T-helper 2 cell treated with Interferon-gamma antibody and Interleukin-4, amounts not matched to agents 5 μg/mL and 100 μg/mL, for 36 hours (primary cell): Measurements from ENCODE around the gene OR7E24.
A peak's percentile ranks its signal among the peaks of the same experiment; 100 is the strongest.
"Not testable (repeated sequence)": the region's sequence is repeated elsewhere in the genome, so short reads cannot be mapped to it uniquely, and the experiment has no call there.

Experiments used
- DNase-seq: peaks from one replicate; pipeline ENCODE4 v3.0.0; 2021; ENCODE audit warnings: low spot score
- H3K27ac Mint-ChIP-seq: one replicate; pipeline ENCODE4 v1.8.0; 2021; ENCODE audit warnings: mild to moderate bottlenecking, mixed read lengths
- H3K27me3 Mint-ChIP-seq: one replicate; pipeline ENCODE4 v1.8.0; 2021; ENCODE audit warnings: low read depth, mixed read lengths
- H3K36me3 Mint-ChIP-seq: one replicate; pipeline ENCODE4 v1.8.0; 2021; ENCODE audit warnings: low read depth, mixed read lengths
- H3K4me1 Mint-ChIP-seq: one replicate; pipeline ENCODE4 v1.8.0; 2021; ENCODE audit warnings: low read depth, mixed read lengths
- H3K4me3 Mint-ChIP-seq: one replicate; pipeline ENCODE4 v1.8.0; 2022; ENCODE audit warnings: mild to moderate bottlenecking, moderate library complexity, mixed read lengths
- H3K9me3 Mint-ChIP-seq: one replicate; pipeline ENCODE4 v1.8.0; 2021; ENCODE audit warnings: mixed read lengths

The OR7E24 gene

DNA sequence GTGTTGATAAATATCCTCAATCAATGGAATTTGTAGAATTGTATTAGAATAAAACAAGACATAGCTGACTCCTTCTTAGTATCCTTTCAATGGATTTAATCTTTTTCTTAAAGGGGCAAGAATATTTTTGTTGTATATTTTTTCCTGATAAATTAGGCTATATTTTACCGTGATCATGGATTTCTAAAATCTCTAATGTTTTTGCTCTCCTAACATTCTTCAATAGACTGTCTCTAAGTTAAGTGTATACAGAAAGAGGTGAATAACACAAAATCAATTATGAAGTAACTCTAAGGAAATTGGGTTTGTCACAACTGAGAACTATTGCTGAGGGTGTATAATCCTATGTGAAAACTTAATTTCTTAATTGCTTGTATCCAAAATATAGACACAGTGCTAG, at the start of gene OR7E24:
OR7E24 (plus strand) TSS at position 301 of the 400 bp plus-strand sequence. CDS start 114 bp downstream, outside the sequence.
- Mint-ChIP-seq H3K9me3 (peaks cover 45% of the 10 kb centered on the region), H3K36me3 (no peaks in the 10 kb centered on the region), H3K27me3 (no peaks in the 10 kb centered on the region), H3K4me1 (no peaks in the 10 kb centered on the region), H3K27ac (no peak within 1 kb of the TSS), H3K4me3 (no peak within 1 kb of the TSS)
- DNase-seq, result no peak

- no peaks in the 10 kb centered on the region for H3K9me3 Mint-ChIP-seq
- H3K27ac Mint-ChIP-seq, result no peak overlapping the region
- no peaks in the 10 kb centered on the region for H3K27me3 Mint-ChIP-seq
- DNase-seq, result peak; percentile 44
- no peaks in the 10 kb centered on the region for H3K36me3 Mint-ChIP-seq
- peaks cover 5% of the 10 kb centered on the region for H3K4me1 Mint-ChIP-seq
- peak overlapping the region; percentile 62 for H3K4me3 Mint-ChIP-seq
Measured at GRCh38 chr19:9205501-9206113, 45.1 kb upstream of the OR7E24 start.

GRCh38 chr19:9219489-9219888, 31.2 kb upstream of the OR7E24 start, which contains the start of gene OR7D4:
TSS of gene OR7D4 (minus strand) at chr19:9219589. CDS start at chr19:9214837, 4,752 bp downstream.
- H3K4me3 Mint-ChIP-seq, result no peak within 1 kb of the TSS
- no peaks in the 10 kb centered on the region for H3K36me3 Mint-ChIP-seq
- H3K9me3 Mint-ChIP-seq, result peaks cover 50% of the 10 kb centered on the region
- H3K4me1 Mint-ChIP-seq, result no peaks in the 10 kb centered on the region
- no peaks in the 10 kb centered on the region for H3K27me3 Mint-ChIP-seq
- no peak within 1 kb of the TSS for H3K27ac Mint-ChIP-seq
- no peak for DNase-seq

DNA sequence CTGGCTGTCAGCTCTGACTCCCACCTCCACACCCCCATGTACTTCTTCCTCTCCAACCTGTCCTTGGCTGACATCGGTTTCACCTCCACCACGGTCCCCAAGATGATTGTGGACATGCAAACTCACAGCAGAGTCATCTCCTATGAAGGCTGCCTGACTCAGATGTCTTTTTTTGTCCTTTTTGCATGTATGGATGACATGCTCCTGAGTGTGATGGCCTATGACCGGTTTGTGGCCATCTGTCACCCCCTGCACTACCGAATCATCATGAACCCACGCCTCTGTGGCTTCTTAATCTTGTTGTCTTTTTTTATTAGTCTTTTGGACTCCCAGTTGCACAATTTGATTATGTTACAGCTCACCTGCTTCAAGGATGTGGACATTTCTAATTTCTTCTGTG, 506 bp downstream of the OR7E24 start:
- Mint-ChIP-seq H3K27ac (no peak overlapping the region), H3K4me1 (no peaks in the 10 kb centered on the region), H3K36me3 (no peaks in the 10 kb centered on the region), H3K27me3 (no peaks in the 10 kb centered on the region), H3K4me3 (no peak overlapping the region), H3K9me3 (peaks cover 45% of the 10 kb centered on the region)
- no peak for DNase-seq

- not testable (repeated sequence) for H3K4me1 Mint-ChIP-seq, H3K36me3 Mint-ChIP-seq, H3K27ac Mint-ChIP-seq, H3K27me3 Mint-ChIP-seq
- H3K9me3 Mint-ChIP-seq, result peaks cover 47% of the 10 kb centered on the region
- DNase-seq, result peak; percentile 8
- peak overlapping the region; percentile 59 for H3K4me3 Mint-ChIP-seq
Measured at GRCh38 chr19:9283485-9283884, 32.8 kb downstream of the OR7E24 start.

GRCh38 chr19:9289231-9289884, 38.6 kb downstream of the OR7E24 start:
- no peak for DNase-seq
- no peaks in the 10 kb centered on the region for H3K27me3 Mint-ChIP-seq
- H3K4me1 Mint-ChIP-seq, result no peaks in the 10 kb centered on the region
- H3K27ac Mint-ChIP-seq, result no peak overlapping the region
- H3K9me3 Mint-ChIP-seq, result peaks cover 63% of the 10 kb centered on the region
- peaks cover 27% of the 10 kb centered on the region for H3K36me3 Mint-ChIP-seq
- H3K4me3 Mint-ChIP-seq, result no peak overlapping the region

DNA sequence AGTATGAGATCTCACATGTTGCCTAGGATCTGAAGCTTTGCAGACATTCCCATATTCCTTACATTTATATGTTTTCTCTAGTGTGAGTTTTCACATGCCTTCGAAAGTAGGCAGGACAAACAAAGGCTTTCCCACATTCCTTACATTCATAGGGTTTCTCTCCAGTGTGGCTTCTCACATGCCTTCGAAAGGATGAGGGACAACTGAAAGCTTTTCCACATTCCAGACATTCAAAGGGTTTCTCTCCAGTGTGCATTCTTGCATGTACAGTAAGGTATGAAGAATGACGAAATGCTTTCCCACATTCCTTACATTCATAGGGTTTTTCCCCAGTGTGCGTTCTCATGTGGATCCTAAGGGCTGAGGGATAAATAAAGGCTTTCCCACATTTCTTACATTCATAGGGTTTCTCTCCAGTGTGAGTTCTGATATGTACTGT, 44.7 kb downstream of the OR7E24 start:
- Mint-ChIP-seq H3K9me3 (peaks cover 74% of the 10 kb centered on the region), H3K36me3 (peaks cover 68% of the 10 kb centered on the region), H3K4me1 (no peaks in the 10 kb centered on the region), H3K4me3 (no peak overlapping the region), H3K27ac (no peak overlapping the region), H3K27me3 (no peaks in the 10 kb centered on the region)
- DNase-seq, result no peak

DNA sequence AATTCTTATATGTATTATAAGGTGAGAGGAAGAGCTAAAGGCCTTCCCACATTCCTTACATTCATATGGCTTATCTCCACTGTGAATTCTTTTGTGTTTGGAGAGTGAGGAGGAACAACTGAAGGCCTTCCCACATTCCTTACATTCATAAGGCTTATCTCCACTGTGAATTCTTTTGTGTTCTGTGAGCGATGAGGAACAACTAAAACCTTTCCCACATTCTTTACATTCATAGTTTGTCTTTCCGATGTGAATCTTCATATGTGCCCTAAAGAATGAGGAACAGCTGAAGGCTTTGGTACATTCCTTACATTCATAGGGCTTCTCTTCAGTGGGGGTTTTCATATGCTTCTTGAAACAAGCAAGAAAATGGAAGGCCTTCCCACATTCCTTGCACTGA, 45.6 kb downstream of the OR7E24 start:
- H3K36me3 Mint-ChIP-seq, result peaks cover 77% of the 10 kb centered on the region

More for the DNA sequence above, 45.6 kb downstream of the OR7E24 start:
- Mint-ChIP-seq H3K9me3 (peaks cover 75% of the 10 kb centered on the region), H3K27me3 (no peaks in the 10 kb centered on the region), H3K4me1 (no peaks in the 10 kb centered on the region), H3K27ac (no peak overlapping the region), H3K4me3 (no peak overlapping the region)
- no peak for DNase-seq
